Activated CD4-positive, alpha-beta T cell treated with anti-CD3 and anti-CD28 coated beads, Interleukin-10, Interleukin-2, amounts not matched to agents 100 ng/mL and 50 ng/mL, durations not matched to agents 16 hours and 8 hours (primary cell): ENCODE results near the gene LRRC4B.

Experiments
- DNase-seq: peaks from one replicate; pipeline ENCODE4 v3.0.0-alpha.2; 2020

The LRRC4B gene

GRCh38 chr19:50569938-50570540 is 1.8 kb upstream of the LRRC4B start:
- no peak for DNase-seq

- DNase-seq = no peak
These were observed 778 bp upstream of the LRRC4B start for GRCh38 chr19:50568728-50569698.

- no peak for DNase-seq
These were observed 988 bp downstream of the LRRC4B start for GRCh38 chr19:50567052-50567841.

GRCh38 chr19:50565984-50566903 is 2.0 kb downstream of the LRRC4B start:
- peak; percentile 13 for DNase-seq

DNA sequence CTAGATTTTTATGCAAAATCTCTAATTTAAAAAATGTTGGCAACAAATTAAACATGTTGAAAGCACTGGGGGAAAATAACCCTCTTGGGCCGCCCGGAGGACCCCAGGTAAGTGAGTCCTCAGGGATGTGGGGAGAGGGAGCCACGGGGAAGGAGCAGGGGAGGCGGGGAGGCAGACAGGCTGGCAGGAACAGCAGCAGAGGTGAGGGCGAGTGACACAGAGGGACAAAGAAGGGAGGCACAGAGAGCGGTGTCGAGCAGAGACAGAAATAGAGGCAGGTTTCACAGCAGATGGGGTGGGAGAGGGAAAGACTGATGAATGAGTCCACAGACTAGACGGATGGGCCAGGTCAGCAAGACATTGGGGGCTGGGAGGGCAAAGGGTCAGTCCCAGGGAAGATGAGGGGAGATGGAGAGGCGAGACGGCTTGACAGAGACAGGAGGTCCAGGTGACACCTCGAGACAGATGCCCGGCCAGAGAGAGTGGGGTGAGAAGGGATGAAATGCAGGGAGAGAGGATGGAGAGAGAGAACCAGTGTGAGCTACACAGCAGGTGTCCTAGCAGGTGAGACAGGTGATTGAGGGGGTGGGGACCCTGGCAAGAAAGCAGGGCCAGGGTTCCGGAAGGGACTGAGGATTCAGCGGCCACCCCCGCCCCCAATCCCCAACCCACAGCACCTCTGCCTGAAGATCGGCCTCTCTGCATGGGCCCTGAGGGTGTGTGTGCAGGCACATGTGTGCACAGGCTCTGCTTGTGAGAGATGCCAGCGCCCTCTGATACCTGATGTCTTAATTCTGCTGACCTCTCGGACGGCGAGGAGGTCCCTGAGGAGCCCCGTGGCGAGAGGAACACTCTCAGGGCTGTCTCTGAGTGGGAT is 3.8 kb downstream of the LRRC4B start:
- DNase-seq = no peak

- no peak for DNase-seq
These were observed 4.6 kb downstream of the LRRC4B start for GRCh38 chr19:50563597-50563996.

GRCh38 chr19:50562996-50563395 is 5.2 kb downstream of the LRRC4B start:
- DNase-seq = no peak

- DNase-seq = no peak
These were observed 5.9 kb downstream of the LRRC4B start for GRCh38 chr19:50562329-50562728.

- no peak for DNase-seq
These were observed 8.6 kb downstream of the LRRC4B start for GRCh38 chr19:50559636-50560035.

- DNase-seq = no peak
These were observed 9.8 kb downstream of the LRRC4B start for GRCh38 chr19:50558449-50558848.

DNA sequence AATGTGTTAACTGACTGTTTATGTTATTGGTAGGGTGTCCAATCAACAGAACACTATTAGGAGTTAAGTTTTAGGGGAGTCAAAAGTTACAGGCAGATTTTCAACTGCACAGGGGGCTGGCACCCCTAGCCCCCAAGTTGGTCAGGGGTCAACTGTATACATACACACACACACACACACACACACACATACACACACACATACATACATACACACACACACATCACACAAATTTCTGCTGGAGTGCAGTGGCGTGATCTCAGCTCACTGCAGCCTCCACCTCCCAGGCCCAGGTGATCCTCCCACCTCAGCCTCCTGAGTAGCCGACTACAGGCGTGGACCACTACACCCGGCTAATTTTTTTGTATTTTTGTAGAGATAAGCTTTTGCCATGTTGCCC is 10.2 kb downstream of the LRRC4B start:
- DNase-seq = no peak

GRCh38 chr19:50557009-50557613 is 11.1 kb downstream of the LRRC4B start:
- no peak for DNase-seq

DNA sequence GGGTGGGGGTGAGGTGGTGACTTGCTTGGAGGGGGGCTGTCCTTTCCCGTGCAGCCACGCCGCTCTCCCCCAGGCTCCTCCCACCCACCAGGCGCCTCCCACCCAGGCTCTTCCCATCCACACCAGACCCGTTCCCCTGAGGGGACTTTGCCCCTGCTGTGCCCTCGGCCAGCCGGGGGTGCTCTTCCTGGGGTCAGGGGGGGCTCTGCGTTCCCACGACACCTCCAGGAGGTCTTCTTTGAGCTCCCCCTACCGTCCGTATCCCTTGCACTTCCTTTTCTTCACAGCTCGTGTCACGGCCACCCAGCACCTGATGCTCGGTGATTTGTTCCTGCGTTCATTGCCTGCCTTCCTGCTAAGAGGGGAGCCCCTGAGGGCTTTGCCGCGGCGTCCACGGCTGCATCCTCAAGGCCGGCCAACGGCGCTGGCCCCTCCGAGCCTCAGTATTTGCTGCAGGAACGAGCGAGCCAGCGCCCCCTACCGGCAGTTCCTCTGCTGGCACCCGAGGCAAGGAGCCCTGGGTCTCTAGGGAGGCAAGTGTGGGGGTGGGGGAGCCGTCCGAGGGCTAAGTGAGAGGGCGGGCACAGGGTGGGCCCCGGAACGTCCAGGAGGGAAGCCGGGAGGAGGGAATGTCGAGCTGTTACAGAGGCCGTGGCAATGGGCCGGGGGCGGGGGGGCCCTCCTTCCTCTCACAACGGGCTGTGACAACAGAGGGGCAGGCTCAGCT is 11.8 kb downstream of the LRRC4B start:
- peak; percentile 82 for DNase-seq

- no peak for DNase-seq
These were observed 12.6 kb downstream of the LRRC4B start for GRCh38 chr19:50555450-50556281.

- no peak for DNase-seq
These were observed 13.2 kb downstream of the LRRC4B start for GRCh38 chr19:50555033-50555432.

GRCh38 chr19:50554212-50554611 is 14.0 kb downstream of the LRRC4B start:
- DNase-seq = no peak

DNA sequence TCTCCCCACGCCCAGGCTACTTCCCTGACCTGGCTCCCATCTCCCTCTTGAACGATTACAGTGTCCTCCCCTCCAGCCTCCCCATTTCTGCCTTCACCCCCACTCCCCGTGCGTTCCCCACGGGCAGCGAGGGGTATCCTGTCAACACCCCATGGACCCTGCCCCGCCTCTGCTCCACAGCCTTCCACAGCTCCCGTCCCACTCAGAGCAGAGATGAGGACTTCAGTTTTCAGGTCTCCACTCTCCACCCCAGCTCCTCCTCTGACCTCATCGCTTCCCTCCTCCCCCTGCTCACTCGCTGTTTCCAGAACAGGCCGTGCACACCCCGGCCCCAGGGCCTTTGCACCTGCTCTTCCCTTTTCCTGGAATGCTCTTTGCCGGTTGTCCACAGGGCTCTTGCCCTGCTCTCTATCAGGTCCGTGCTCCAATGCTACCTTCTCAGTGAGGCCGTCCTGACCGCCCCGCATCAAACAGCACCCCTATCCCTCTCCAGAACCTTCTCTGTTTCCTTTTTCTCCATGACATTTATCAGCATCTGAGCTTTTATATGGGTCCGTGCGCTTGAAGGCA is 15.0 kb downstream of the LRRC4B start:
- DNase-seq = no peak

GRCh38 chr19:50552540-50552939 is 15.7 kb downstream of the LRRC4B start:
- DNase-seq = no peak

- DNase-seq = no peak
These were observed 16.5 kb downstream of the LRRC4B start for GRCh38 chr19:50551715-50552187.
